T-helper 1 cell treated with Interleukin-12 subunit alpha and Interleukin-12 subunit beta and Interleukin-4 antibody, amounts not matched to agents 30 ng/mL and 1 ng/mL, for 36 hours (primary cell): ENCODE data around the gene SLC9A9. TPM values are rescaled to one million over a fixed set of nuclear protein-coding genes. Genes with fewer than 3 reads are reported as not detected.

Experiments used
- intact Hi-C: fragments of 100-400 bp; cut with micrococcal nuclease; formaldehyde crosslinking; loops from one replicate; pipeline ENCODE4 v1.15.1; 2024
- total RNA-seq: library from RNA; stranded (reverse); gene quantifications from 2 replicates; pipeline ENCODE4 v1.2.3, GENCODE V29; 2022

SLC9A9 gene
- total RNA-seq, 1 donor from 2014 or later = 19.3 TPM

DNA sequence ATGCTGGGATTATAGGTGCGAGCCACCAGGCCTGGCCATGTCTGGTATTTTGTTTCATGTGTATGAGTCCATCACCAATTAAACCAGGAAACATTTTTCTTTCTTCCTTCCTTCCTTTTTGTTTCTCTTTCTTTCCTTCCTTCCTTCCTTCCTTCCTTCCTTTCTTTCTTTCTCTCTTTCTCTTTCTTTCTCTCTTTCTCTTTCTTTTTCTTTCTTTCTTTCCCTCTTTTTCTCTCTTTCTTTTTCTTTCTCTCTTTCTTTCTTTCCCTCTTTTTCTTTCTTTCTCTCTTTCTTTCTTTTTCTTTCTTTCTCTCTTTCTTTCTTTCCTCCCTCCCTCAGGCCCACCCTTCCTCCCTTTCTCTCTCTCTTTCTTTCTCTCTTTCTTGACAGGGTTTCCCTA lies 83.4 kb downstream of the SLC9A9 start:
- intact Hi-C loops = no loop called here

DNA sequence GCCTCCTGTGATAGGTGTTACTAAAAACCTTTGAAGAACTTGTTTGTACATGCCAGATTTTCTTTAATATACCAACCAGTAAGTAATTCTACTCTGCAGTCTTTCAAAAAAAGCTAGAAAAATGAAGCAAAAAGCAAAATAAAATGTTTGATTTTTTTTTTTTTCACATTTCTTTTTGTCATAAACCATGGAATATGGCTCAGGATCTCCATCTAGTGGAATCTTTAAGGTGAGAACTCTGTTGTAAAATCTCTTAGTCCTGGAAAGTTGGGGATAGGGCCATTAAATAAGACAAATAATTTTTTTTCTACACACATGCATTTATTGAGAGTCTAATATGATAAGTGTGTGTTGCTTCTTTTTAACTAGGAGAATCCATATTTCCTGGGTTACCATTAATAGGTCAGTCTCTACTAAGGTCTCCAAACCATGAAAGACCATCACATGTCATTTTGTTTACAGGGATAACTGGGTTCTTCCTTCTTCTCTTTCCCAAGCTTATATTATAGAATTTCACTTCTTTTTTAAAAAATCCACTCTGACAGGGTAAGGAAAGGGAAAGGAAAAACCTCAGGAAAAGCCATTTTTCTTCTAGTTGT lies 84.6 kb downstream of the SLC9A9 start:
- intact Hi-C loops = no loop called here

DNA sequence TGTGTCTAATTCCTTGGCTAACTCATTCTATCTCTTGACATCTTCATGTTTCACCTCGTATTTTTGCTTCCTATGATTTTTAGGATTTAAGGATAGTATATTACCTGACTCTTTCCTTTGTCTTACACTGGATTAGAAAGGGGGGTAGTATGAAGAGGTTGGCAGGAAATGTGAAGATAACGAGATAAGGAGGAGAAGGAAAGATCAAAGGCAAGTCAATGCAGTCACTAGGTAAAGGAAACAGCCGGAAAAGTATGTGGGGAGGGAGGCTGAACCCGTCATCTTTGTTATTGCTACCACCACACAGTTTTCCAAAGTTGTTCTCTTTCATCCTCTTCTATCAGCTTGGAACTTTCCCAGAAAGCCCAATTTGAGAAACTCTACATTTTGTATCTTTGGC lies 90.6 kb downstream of the SLC9A9 start:
- intact Hi-C loops = no loop called here

DNA sequence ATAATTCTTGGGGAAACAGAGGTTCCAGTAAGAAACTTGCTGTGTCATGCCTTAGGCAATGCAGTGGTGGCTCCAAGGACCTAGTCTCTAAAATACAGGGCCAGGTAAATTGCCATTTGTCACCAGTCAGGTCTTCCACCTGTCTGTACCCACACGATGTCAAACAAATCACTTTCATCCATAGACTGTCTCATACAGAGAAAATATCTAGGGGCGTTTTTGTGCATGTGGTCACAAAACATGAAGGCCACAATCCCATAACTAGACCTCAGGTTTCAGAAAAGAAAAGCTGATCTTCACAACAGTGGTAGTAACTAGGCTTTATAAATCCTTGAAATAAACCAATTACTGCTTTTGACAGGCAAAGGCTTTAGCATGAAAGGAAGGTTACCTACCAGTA lies 92.3 kb downstream of the SLC9A9 start:
- intact Hi-C loops = no loop called here

DNA sequence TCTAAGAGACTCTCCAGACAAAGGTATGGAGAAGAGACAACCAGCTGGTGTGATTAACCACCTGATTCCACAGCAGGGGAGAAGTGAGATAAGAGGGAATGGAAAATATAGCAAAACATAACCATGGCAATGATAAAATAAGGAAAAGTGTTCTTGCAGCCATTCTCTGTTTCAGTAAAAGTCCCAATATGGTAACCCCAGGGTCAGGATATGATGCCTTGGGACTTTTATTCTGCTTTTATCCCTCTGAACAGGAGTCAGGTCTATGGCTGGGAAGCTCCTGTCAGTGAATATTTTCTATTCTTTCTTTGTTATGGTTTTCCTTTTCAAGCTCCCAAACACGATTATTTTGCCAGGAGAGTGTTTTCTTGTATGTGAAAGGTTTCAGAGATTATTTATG lies 94.2 kb downstream of the SLC9A9 start:
- intact Hi-C loops = loop anchor here (5.0 kb wide), 1 partner anchor 632 kb away; no protein-coding TSS in a partner anchor

DNA sequence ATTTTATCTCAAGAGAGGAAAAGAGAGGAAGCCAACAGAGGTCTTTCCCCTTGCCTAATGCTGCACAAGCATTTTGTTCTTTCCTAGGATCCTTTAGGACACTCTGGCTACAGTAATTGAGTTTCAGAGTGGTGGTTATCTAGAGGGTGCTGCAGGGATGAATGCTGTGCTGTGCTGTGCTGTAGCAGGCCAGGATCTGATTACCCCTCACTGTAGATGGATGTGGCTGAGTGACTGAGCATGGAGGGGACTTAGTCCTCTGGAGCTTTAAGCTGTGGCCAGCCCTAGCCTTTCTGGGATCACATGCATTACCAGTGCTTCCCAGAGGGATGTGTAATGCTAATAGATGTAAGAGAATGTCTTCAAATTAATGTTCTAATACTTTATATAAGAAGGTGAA lies 94.8 kb downstream of the SLC9A9 start:
- intact Hi-C loops = loop anchor here (5.0 kb wide), 1 partner anchor 631 kb away; no protein-coding TSS in a partner anchor

DNA sequence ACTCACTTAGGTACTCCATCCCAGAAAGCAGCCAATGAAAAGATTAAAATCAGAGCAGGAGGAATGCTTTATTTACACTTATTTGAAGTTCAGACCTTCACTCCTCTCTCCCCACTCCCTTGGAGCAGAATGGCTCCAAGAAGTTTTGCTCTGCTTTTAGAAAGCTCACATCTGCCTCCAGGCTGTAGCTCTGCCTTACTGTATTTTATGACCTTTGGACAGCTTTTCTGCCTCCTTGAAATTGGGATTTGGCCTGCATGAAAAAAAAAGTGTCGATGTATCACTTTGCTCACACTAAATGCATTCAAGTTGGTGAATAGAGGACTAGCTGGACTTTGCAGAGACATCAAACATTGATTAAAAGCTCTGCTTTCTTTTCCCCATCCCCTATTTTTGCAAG lies 95.3 kb downstream of the SLC9A9 start:
- intact Hi-C loops = loop anchor here (5.0 kb wide), 1 partner anchor 631 kb away; no protein-coding TSS in a partner anchor

DNA sequence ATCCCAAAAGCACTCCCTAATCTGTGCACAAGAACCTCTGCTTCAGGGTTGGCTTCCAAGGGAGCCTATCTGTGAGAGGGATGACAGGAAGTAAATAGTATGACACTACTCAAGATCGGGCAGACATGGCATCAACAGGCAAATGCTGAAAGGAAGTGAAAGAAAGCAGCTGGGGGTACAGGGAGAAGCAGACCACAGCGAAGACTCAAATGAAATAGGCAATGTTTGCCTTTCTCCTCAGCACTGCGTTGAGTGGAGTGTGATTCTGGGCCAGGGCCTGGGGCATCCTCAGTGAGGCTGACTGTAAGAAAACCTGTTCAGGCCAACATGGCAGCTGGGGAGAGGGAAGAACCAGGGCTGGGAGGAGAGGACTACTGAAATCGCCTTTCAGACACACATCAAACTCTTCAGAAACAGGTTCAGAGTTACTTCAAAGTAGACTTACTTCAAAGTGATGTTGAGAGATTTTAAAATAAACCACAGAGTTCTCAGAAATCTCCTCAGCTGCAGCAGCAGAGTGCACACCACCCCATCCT lies 96.6 kb downstream of the SLC9A9 start:
- intact Hi-C loops = loop anchor here (5.0 kb wide), 1 partner anchor 629 kb away; no protein-coding TSS in a partner anchor

DNA sequence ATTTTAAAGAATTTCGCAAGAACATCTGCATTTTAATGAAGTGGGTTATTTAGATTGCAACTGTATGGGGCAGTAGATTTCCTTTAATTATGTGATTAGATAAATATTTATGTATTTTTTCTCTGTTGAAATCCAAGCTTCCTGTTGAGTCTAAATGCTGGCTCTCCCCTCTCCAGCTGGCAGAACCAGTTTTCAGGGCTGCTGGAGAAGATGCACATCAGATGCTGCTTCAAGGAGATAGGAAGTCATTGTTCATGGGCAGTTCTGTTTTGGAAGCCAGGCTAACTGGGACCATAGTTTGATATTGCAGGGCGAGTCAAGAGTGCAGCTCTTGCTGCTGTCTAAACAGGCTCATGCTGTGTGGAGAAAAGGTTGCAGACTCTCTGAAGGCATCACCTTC lies 97.4 kb downstream of the SLC9A9 start:
- intact Hi-C loops = loop anchor here (5.0 kb wide), 1 partner anchor 629 kb away; no protein-coding TSS in a partner anchor

DNA sequence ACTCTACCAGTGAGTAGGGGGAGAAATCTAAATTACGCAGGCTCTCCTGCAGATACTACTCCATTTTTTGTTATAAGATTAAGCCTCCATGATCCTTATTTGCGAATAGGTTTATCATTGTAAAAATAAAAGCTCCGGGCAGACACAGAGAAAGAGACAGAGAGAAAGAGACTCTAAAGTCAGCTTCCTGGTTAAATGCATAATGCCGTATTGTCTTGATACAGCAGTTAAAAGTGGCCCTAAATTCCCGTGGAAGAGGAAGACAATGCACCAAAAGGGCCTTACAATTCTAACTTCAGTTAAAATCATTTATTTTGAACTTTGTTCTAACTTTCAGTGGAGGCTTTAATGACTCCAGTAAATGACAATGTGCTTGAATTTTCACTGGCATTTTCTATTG lies 98.3 kb downstream of the SLC9A9 start:
- intact Hi-C loops = loop anchor here (5.0 kb wide), 1 partner anchor 628 kb away; no protein-coding TSS in a partner anchor

DNA sequence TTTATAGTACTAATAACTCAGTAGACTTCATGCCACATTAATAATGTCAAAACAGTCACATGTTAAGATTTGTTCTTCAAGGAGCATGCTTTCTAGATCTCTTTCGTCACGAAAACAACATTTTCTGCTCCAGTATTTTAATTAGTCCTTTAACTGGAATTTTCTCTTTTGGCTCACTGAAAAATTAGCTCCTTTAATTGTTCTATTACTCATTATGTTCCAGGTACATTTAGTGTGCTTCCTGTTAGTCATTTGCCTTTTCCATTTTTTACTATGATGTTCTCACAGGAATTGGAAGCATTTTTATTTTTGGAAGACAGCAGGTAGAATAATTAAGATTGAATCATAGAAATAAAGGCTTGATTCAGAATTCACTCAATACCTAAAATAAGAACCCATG lies 111.2 kb downstream of the SLC9A9 start:
- intact Hi-C loops = no loop called here

DNA sequence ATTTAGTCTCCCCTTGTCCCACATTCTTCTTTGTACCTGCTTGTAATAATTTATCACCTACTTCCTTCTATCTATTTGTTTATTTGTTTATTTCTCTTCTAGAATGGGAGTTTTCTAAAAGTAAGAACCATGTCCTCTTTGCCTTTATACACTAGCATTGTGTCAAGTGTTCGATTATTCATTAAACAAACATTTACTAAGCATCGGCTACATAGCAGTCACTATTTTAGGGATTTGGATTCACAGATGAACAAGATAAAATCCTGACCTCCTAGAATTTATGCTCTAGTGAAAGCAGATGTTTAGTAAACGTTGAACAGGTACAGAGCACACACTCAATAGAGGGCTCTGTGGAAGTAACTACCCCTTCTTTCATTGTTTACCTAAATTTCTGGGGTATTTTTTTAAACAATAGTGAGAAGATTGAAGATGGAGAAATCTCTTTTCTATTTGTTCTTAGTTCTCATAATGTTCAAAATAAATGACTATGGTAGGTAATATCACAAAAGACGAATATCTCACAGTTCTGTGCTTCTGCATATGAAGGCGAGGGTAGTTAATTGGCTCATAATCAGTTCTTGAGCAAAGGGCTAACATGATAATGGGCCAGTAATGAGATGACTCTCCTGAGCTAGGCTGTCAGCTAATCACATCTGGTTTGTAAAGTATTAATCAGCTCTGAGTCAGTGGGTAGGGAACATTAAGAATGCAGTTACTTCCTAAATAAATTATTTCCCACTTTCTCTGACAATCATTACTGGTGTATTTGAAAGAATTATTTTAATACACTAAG lies 111.9 kb downstream of the SLC9A9 start:
- intact Hi-C loops = no loop called here

DNA sequence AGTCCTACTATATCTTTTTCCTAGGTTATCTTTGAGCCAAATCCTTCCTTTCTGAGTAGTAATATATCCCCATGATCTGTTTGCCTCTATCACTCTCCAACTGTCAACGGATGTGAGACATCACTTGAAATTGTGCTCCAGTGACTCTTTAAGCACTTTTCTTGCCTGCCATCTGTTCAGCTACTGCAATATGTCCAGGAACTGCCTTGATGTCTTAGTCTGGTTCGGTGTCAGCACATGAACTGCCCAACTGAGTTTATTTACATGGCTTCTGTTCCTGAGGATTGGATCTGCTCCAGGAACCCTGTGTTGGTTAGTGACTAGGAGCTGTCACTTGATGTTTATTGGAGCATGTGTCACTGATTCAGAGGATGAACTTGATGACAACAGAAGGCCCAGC lies 116.5 kb downstream of the SLC9A9 start:
- intact Hi-C loops = no loop called here

DNA sequence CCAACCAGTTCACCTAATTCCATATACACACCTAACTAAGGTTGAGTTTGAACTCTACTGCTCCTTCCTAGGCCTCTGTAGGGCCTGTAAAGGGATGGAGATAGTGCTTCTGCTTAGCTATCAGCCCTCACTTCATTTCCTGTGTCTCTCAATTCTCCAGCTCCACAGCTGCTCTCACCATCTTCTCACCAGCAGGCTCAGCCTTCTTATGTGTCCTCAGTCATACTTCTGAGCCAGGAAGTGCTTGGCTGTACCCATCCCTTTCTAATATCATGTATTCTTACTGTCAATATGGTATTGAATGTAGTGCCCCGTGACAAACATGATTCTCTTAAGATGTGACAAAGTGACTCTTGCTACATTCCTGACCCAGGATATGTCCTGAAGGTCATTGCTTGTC lies 116.9 kb downstream of the SLC9A9 start:
- intact Hi-C loops = no loop called here

DNA sequence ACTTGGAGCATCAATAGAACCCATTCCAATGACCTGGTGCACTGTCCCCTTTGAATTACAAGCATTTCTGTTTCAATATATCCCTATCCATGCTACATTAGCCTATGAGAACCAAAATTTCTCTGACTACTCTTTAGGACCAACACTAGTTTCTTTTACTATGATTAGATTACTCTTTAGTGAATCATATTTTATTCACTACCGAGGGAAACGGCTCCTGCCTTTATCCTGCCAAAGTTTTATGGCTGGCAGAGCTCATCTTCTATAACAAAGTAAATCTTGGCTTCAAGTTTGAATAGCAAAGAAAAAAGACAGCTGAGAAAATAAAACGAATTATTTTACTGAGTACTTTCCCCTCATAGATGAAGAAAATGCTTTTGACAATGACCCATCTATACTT lies 120.9 kb downstream of the SLC9A9 start:
- intact Hi-C loops = no loop called here

DNA sequence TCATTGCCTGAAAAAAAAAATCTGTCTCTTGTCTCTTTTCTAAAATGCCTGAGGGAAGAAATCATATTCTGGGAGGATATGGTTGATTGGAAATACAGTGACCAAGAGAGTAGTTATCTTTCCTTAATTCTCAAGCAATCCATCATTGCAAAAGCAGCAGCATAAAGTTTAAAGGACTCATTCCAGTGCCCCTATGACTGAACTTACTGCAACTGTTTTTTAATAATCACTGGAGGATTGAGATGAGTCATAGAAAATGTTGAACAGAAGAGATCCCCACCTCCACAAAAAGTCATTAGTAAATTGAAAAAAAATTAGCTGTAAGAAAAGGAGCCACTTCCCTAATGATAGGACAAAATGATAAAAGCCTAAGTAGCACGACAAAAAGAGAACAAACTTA lies 121.5 kb downstream of the SLC9A9 start:
- intact Hi-C loops = no loop called here

DNA sequence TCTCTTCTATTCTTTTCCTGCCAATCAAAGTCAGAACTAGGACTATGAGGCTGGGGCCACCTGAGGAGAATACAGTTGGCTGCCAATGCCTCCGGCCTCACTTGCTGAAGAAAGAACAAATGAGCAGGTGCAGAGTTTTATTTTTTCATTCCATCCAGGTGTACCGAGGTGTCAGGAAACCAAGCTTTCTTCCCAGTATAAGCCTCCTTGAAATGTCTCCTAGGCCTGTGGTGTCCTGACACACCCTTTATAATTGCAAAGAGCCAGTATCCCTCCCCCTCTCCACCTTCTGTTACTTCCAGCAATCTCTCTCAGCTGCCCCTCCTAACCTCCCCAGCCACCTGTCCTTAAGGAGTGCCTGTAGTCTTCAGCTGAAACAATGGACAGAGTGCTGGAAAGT lies 127.9 kb downstream of the SLC9A9 start:
- intact Hi-C loops = no loop called here

DNA sequence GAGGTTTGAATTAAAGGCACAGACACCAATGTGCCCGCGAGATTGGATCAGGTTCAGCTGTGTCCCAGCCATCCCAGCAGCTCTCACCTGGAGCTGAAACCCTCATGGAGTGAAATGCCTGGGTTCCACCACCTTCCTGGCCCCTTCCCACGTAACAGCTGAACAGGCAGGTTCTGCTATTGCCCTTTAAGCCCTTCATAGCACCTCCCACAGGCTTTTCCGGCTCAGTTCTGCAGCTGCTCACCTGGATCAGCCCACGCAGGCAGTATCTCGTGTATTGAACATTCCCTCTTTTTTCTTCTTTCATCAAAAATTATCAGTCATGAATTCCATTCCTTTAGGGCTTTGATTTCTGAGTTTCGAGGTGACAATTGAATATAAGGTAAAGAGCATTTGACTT lies 129.8 kb downstream of the SLC9A9 start:
- intact Hi-C loops = no loop called here

DNA sequence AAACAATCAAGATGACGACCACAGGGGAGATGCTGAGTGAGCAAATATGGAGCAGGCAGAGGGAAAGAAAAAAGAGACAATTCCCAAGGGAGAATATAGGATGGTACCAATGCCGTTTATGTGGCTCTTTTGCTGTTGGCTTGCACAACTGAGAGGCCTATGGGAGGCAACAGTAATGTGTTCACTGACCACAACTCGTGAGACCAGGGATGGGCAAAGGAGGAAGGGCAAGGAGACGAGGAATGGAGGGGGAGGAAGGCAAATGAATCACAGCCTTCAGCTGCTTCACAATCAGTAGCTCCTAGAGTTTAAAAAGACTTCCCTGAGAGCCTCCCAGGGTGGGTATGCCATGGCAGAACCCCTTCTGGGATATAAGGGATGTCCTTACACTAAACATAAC lies 131.5 kb downstream of the SLC9A9 start:
- intact Hi-C loops = no loop called here

DNA sequence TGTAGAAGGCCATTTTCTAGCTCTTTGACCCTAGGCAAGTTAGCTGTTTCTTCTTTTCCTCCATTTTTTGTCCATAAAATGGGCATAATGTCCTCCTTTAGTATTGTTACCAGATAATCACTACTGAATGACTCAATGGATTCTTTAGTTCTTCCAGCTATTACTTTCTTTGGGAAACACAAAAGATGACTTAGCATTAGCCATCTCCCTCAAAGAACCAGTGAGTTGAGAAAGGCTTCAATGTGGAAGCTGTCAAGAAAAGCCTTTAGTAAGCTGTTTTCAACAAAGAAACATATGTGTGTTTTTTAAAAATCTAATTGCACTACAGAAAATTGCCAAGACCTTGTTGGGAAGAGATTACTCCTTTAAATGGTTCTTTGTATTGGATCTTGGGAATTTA lies 135.7 kb downstream of the SLC9A9 start:
- intact Hi-C loops = no loop called here

DNA sequence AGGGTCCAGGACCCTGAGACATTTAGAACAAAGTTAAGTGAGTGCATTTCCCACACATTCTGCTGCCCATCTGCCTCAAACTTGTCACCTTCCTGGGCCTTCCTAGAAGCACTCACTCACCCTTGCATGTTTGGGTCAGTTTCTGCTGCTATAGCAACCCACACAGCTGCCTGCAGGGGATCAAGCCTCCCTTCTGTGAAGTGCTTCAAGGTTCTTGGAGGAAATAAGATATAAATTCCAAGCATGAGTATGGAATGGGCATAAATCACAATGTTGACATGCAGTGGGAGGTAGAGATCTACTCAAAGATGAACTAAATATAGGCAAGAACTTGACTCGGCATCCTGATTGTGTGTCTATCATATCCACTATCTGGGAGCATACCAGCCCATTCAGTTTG lies 140.4 kb downstream of the SLC9A9 start:
- intact Hi-C loops = no loop called here

DNA sequence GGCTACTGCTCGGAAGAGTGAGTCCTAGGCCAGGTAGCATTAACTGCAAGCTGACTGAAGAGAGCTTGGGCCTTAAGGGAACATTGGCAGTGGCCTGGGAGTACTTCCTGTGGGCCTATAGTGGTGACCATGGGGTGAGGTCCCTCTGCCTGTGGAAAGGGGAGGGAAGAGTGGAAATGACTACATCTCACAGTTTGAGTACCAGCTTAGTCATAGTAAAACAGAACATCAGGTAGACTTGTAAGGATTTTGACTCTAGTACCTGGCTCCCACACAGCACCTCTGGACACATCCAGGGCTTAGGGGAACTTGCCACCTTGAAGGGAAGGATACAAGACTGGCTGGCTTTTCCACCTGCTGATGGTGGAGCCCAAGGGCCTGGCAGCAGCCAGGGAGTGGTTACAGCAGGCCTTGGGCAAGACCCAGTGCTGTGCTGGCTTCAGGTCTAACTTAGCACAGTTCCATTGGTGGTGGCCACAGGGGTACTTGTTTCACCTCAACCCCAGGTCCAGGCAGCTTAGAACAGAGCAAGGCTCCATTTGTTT lies 147.8 kb downstream of the SLC9A9 start:
- intact Hi-C loops = no loop called here
